HFFc6 (cell line): Measurements from ENCODE around the gene FOXL1. TPM values are rescaled to one million over a fixed set of nuclear protein-coding genes. Genes with fewer than 3 reads are reported as not detected.

Experiments
- DNase-seq: peaks from one replicate; pipeline ENCODE4 v3.0.0-alpha.2; 2018
- H3K27ac Mint-ChIP-seq: 2 replicates; pipeline ENCODE4 v1.8.0; 2020; ENCODE audit warnings: mild to moderate bottlenecking, mixed read lengths
- H3K27me3 Mint-ChIP-seq: 2 replicates; pipeline ENCODE4 v1.8.0; 2021; ENCODE audit warnings: mild to moderate bottlenecking, moderate library complexity, mixed read lengths; ENCODE audit not compliant: insufficient read depth
- H3K36me3 Mint-ChIP-seq: 2 replicates; pipeline ENCODE4 v1.8.0; 2021; ENCODE audit warnings: low read depth, mixed read lengths
- H3K4me1 Mint-ChIP-seq: 2 replicates; pipeline ENCODE4 v1.8.0; 2020; ENCODE audit warnings: low read depth, mixed read lengths
- H3K4me3 Mint-ChIP-seq: 2 replicates; pipeline ENCODE4 v1.8.0; 2020; ENCODE audit warnings: mild to moderate bottlenecking, moderate library complexity, mixed read lengths
- H3K9me3 Mint-ChIP-seq: 2 replicates; pipeline ENCODE4 v1.8.0; 2020; ENCODE audit warnings: mild to moderate bottlenecking, mixed read lengths
- CTCF ChIP-seq: fragments of 200-600 bp; sonication (generic); IDR thresholded peaks from 2 replicates; pipeline ENCODE4 v1.5.0; 2021; ENCODE audit warnings: antibody characterized with exemption, mild to moderate bottlenecking
- total RNA-seq, 6 experiments: library from RNA; stranded (reverse); fragmentation: NEBNext Ultra II Directional; extraction: Animal tissue kit (Norgen Biotek cat#: 25700); gene quantifications; 2 replicates in 1 of 6; 3 replicates in 5 of 6; pipeline ENCODE4 v1.2.3, GENCODE V29; 2021

The FOXL1 gene
- total RNA-seq, 6 experiments from 2014 or later, result 20.2 to 25.3 (median 21.6) TPM

- H3K27ac Mint-ChIP-seq, result no peak overlapping the region
- no peak overlapping the region for H3K4me3 Mint-ChIP-seq
- DNase-seq, result no peak
- H3K27me3 Mint-ChIP-seq, result no peaks in the 10 kb centered on the region; the same call in 1 of the 2 replicates
- H3K9me3 Mint-ChIP-seq, result peaks cover 3% of the 10 kb centered on the region
- peaks cover 19% of the 10 kb centered on the region for H3K4me1 Mint-ChIP-seq
- TF ChIP-seq CTCF, result no peak
- H3K36me3 Mint-ChIP-seq, result peaks cover 21% of the 10 kb centered on the region
Observed at GRCh38 chr16:86532526-86532815, 45.9 kb upstream of the FOXL1 start.

- no peak for DNase-seq
- Mint-ChIP-seq H3K4me1 (peaks cover 15% of the 10 kb centered on the region), H3K36me3 (peaks cover 17% of the 10 kb centered on the region), H3K27me3 (no peaks in the 10 kb centered on the region; the same call in 1 of the 2 replicates), H3K9me3 (no peaks in the 10 kb centered on the region), H3K27ac (no peak overlapping the region), H3K4me3 (no peak overlapping the region)
- no peak for TF ChIP-seq CTCF
Observed at GRCh38 chr16:86533076-86533475, 45.3 kb upstream of the FOXL1 start.

GRCh38 chr16:86533767-86534351 is 44.5 kb upstream of the FOXL1 start:
- H3K36me3 Mint-ChIP-seq, result peaks cover 21% of the 10 kb centered on the region
- H3K27me3 Mint-ChIP-seq, result no peaks in the 10 kb centered on the region; the same call in 1 of the 2 replicates
- TF ChIP-seq CTCF, result no peak
- H3K9me3 Mint-ChIP-seq, result no peaks in the 10 kb centered on the region
- DNase-seq, result no peak
- no peak overlapping the region for H3K27ac Mint-ChIP-seq
- H3K4me1 Mint-ChIP-seq, result peaks cover 12% of the 10 kb centered on the region
- no peak overlapping the region for H3K4me3 Mint-ChIP-seq

- Mint-ChIP-seq H3K9me3 (no peaks in the 10 kb centered on the region), H3K36me3 (peaks cover 21% of the 10 kb centered on the region), H3K27me3 (no peaks in the 10 kb centered on the region; the same call in 1 of the 2 replicates), H3K4me3 (no peak overlapping the region), H3K27ac (no peak overlapping the region), H3K4me1 (peaks cover 2% of the 10 kb centered on the region; the same call in 1 of the 2 replicates)
- TF ChIP-seq CTCF, result no peak
- DNase-seq, result no peak
Observed at GRCh38 chr16:86534779-86535615, 43.4 kb upstream of the FOXL1 start.

GRCh38 chr16:86536621-86537020 is 41.7 kb upstream of the FOXL1 start:
- H3K4me1 Mint-ChIP-seq, result no peaks in the 10 kb centered on the region
- H3K27ac Mint-ChIP-seq, result no peak overlapping the region
- no peaks in the 10 kb centered on the region; the same call in 1 of the 2 replicates for H3K27me3 Mint-ChIP-seq
- no peaks in the 10 kb centered on the region for H3K9me3 Mint-ChIP-seq
- no peak for TF ChIP-seq CTCF
- no peak overlapping the region for H3K4me3 Mint-ChIP-seq
- peaks cover 19% of the 10 kb centered on the region for H3K36me3 Mint-ChIP-seq
- DNase-seq, result no peak
